GM19395 (cell line): ENCODE data around the gene KIF6.

Source experiments
- ATAC-seq: cut with Tn5 transposase; IDR thresholded peaks from one replicate; pipeline ENCODE4 v1.9.1; 2021; ENCODE audit warnings: mild to moderate bottlenecking, moderate library complexity; ENCODE audit not compliant: unreplicated experiment

KIF6 gene, protein sequence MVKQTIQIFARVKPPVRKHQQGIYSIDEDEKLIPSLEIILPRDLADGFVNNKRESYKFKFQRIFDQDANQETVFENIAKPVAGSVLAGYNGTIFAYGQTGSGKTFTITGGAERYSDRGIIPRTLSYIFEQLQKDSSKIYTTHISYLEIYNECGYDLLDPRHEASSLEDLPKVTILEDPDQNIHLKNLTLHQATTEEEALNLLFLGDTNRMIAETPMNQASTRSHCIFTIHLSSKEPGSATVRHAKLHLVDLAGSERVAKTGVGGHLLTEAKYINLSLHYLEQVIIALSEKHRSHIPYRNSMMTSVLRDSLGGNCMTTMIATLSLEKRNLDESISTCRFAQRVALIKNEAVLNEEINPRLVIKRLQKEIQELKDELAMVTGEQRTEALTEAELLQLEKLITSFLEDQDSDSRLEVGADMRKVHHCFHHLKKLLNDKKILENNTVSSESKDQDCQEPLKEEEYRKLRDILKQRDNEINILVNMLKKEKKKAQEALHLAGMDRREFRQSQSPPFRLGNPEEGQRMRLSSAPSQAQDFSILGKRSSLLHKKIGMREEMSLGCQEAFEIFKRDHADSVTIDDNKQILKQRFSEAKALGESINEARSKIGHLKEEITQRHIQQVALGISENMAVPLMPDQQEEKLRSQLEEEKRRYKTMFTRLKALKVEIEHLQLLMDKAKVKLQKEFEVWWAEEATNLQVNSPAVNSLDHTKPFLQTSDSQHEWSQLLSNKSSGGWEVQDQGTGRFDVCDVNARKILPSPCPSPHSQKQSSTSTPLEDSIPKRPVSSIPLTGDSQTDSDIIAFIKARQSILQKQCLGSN

DNA sequence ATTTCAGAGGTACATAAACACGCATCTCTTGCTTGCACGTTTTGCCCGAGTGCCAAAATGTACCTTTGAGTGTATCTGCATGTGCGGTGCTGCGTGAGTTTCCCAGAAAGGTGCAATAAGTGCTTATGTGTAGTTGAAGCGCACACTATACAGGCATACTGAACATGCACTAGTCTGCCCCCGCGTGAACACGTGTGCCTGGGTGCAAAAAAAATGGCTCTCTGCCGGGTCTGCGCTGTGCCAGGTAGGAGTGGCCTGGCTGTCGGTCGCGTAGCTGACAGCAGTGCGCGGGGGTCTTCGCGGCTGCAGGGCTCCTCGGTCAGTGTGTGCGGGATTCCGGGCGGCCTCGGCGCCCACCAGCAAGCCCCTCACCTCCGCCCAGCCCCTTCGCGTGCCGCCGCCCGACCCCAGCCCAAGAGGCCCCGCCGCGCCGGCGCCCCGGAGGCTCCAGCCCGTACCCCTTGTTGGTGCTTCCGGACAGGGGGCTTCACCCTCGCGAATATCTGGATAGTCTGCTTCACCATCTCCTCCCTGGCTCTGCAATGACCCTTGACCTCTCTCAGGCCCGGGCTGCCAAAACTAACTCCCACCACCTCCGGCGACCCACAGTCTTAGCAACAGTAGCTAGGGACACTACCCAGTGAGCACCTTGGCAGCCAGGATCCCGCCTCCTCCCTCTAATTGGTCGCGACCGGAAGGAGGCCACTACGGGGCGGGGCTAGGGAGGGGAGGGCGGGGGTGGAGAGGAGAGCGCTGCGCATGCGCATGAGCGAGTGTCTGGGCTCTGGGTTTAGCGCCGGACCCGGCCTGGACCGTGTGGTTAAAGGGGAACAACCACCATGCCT lies at the start of gene KIF6:
TSS of gene KIF6 (minus strand) at position 622 of the 845 bp plus-strand sequence. CDS start at position 524, 98 bp downstream.
- peak; percentile 99 for ATAC-seq

DNA sequence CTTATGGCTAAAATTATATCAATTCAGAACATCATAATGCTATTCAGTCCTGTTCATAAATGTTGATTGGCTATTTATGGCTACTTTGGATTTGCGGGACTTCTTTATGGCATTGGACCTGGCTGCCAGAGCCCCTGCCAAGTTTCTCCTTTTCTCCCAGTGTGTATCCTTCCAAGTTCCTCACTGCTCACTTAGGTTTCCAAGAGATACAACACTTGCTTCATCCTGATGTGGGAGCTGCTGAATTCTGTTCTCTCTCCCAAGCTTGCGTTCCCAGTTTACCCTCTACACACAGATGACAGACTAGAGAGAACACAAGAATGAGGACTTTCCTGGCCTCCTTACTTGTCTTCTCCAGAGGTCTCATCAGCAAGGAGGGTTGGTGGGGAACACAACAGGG lies 48.6 kb upstream of the KIF6 start:
- no peak for ATAC-seq

DNA sequence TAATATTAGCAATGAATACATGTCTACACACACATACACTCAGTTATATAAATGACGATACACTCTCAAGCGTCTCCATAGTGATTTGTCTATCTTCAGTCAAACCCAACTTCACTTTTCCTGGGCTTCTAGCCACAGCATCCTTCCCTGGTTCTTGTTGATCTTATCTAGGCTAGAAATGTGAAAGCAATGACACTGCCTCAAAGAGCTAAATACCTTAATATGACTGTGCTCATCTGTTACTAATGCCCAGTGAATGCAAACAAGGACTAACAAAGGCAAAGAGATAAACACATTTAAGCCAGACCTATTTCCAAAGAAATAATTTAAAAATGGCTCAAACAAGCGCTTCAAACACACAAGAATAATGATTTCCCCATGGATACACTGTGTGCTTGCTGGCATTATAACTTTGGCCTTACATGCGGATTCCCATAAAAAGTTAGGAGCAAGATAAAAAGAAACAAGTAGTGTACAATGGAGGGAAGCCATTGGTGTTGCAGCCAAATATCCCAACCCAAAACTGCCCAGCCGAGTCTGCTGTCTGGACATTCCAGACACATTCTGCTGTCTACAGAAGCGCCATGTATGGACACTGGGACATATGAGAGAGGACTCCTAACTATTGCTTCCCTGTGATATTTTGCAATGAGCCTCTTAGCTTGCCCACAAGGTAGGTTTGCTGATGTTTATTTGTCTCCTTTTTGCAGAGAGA lies 47.5 kb upstream of the KIF6 start:
- no peak for ATAC-seq

DNA sequence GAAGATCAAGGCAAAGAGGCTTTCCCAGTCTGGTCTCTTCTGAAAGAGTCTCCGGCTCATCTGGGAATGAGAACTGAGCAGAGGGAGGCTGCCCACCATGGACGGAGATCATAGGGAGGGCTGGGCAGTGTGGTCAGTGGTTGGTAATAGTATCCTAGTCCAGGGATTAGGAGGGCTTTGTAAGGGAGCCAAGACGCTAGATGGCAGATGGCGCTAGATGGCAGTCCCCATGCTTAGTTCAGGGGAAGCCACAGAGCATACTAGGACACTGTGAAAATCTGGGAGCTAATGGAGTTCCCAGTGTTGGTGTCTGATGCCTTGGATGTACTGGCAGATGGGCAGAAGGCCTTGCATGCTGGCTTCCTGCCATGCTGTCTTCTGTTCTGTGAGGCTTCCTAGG lies 45.2 kb upstream of the KIF6 start:
- ATAC-seq = no peak

DNA sequence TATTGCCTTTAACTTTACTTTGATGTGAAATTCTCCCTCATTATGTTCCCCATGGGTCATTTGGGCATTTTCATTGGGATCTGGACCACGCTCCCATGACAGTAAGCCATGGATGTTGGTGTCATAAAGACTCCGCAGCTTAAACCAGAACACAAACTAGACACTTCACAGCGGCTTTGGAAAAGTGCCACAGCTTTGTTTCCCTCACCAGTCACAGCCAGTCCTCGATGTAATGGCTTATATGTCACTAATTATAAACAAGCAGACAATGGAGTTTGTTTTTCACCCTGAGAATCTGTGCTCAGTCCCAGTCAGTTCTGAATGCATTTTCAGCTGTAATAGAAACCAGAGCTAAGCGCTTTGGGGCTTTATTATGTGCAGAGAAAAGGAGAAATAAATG lies 43.8 kb upstream of the KIF6 start:
- no peak for ATAC-seq

DNA sequence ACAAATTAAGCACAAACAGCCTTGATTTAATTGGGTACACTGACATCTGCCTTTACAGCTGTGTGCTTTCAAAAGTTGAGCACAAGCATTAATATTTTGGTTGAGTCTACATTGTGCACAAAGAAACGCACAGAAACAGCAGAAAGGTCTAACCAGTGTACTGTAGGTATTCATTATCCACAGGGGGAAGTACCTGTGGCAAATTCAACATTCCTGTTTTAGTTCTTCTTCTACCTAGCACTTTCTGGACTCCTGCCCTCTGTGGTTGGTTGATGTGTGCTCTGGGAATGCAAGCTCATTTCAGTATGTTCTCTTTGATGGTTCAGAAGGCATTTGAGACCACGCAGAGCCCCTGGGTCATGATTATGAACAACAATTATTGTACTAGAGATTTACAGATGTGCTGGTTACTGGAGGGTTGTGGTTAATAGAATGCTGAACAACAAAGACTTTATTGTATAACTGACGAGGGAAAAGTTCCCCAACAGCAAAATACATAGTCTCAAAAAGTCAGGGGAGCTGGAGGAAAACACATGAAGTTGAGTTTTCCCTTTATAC lies 40.4 kb upstream of the KIF6 start:
- ATAC-seq = no peak

DNA sequence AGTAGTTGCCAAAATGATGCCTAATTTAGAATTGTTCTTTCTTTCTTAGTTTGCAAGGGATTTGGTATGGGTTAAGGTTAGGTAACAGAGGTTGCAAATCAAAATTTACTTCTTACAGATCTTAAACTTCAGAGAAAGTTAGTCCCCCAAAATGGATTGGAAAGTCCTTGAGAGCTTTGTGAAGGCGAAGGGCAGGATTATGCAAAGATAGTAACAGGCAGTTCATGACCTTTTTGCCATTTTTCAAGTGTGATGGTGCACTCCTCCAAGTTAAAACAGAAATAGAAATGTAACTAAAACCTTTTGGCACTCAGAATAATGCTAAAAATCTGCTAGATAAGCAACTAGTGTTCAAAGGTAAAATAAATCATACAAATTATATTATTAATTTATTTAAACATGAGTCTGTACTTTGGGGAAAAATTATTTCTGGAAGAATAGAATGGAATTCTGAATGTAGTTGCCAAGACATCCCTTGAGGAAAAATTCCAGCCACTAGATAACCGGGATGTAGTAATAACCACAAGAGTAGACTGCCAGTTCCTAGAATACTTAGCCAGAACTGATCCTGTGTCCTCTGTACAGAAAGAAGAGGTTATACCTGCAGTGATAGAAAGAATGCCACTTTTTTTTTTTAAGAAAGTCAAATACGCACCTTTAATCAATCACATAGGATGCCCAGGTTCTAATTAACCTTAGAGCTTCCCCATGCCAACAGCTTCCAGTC lies 35.2 kb upstream of the KIF6 start:
- no peak for ATAC-seq

DNA sequence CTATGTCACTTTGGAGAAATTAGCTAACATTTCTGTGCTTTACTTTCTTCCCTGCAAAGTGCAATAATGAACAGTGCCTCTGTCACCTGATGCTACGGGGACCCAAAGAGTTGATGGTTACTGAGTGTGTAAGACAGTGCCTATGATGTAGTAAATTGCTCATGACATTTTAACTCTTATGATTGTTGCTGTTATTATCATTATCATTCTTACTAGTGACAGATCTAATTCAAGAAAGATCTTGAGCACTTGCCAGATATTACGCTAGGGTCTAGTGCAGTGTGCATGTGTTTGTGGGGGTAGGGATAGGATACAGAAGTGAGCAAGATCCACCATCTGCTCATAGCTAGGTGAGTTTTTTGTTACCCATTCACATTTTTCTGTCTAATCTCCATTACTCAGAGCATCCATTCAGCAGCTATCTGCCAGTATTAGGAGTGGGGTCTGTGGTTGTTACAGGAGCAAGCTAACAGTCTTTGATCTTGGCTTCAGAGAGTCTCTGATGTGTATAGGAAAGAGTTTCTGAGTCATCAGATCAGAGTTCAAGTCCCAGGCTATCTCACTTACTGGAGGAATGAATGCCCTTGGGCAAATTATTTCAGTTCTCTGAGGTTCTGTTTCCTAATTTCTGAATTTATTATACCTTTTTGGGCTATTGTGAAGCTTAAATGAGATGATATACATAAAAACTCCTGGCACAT lies 33.8 kb upstream of the KIF6 start:
- no peak for ATAC-seq

DNA sequence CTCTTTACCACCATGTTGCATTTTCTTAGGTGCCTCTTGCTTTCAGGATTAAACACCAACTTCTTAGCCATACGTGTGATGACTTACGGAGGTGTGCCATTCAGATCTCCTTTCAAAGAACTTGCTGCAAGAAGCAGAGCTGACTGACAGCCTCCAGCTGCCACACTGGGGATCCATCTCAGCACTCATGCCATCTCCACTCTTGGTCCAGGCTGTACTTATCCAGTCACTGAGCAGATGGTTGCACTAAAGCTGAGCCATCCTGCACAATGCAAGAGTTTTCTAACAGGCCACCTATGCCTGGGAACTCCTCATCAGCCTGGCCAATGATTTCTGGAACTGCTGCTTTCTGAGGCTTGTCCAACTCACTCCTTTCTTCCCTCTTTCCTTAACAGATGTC lies 31.4 kb upstream of the KIF6 start:
- ATAC-seq = no peak

DNA sequence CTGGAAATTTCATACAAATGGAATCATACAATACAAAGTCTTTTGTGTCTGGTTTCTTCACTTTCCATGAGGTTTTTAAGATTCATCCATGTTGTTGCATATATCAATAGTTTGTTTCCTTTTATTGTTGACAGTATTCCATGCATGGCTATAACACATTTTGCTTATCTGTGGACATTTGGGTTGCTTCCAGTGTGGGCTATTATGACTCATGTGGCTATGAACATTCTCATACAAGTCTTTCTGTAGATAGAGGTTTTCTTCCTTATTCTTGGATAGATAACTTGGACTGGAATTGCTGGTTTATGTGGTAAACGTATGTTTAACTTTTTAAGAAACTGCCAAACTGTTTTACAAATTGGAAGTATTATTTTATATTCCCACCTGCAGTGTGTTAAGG lies 30.0 kb upstream of the KIF6 start:
- ATAC-seq = no peak

DNA sequence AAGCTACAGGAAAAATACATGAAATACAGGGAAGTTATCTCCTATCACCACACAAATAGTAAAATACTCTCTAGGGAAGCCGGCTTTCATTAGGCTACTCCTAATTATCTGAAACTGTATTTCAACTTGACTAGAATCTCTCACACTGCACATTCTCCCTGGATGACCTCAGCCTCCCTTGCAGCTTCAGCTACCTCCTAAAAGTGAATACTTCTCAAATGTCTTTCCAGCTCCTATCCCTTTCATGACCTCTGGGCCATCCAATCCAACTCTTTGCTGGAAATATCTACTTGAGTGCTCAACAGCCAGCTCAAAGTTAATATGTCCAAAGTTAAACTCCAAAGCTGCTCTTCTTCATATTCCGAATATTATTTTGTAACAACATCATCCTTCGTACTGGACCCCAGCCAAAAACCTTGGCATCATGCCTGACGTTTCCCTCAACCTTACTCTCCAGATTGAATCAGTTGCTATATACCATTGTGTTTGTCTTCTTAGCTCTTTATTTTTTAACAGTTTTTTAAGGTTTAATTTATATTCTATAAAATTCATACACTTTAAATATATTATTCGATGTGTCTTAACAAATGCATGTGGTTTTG lies 29.4 kb upstream of the KIF6 start:
- no peak for ATAC-seq

DNA sequence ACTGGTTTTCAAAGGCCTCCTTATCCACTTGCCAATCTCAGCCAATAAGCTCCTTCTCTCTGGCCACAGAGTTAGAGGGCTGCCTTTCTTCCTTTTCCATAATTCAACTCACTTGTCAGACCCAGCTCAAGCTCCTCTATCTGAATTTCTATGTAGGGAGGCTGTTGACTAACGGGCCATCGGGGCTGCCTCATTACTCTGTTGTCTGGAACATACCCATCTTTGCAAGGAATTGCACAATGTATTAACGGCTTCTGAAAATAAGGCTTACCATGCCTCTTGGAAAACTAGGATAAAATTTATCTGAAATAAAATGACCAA lies 28.5 kb upstream of the KIF6 start:
- ATAC-seq = no peak

DNA sequence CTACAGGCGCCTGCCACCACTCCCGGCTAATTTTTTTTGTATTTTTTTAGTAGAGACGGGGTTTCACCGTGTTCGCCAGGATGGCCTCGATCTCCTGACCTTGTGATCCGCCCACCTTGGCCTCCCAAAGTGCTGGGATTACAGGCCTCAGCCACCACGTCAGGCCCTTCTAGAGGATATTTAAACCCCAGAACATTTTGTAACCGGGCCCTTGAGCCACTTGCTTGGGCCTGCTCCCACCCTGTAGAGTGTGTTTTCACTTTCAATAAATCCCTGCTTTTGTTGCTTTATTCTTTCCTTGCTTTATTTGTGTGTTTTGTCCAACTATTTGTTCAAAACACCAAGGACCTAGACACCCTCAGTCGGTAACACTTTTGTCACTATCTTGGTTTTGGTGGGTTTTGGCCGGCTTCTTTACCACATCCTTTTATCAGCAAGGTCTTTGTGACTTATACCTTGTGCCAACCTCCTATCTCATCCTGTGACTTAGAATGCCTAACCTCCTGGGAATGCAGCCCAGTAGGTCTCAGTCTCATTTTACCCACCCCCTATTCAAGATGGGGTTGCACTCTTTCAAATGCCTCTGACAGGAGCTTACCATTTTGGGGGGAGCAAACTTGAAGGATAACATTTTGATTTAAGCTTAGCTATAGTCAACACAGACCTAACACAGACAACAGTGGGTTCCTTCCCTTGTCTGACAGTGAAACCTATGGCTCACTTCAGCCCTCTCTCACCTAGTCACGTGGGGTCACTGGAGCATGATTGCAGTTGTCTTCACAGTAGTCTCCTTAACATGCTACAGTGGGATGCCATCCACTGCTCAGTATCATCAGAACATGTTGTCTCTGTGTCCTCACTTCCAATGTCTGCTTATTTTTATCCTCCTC lies 27.9 kb upstream of the KIF6 start:
- ATAC-seq = no peak

DNA sequence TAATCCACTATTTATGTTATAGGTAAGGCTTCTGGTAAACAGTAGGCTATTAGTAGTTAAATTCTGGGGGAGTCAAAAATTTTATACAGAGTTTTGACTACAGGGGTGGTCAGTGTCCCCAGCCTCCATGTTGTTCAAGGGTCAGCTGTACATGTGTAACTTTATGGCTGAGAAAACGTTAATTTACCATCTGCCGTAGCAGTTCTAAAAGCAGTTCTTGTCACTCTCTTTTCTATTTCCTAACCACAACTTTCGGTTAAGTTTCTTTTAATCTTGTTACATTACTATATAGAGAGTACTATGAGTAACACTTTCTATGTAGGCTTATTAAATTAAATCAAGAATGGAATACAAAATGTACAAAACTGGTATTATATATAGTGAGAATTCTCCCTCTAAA lies 21.6 kb upstream of the KIF6 start:
- no peak for ATAC-seq

DNA sequence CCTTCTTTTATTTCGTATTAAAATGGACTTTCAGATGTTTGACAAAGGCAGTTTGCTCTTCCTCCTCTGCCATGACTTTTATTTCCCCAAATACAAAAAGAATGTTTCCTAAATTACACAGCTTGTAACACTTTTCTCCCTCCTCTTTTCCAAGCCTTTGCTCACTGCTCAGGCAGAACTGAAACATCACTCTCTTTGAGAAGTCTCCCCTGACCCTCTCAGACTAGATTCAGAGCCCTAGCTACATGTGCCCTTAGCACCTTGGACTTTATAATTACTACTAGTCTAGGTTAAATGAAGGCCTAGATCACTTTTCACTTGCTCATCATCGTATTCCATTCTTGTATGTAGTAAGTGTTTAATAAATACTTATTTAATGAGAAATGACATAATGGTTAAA lies 8.5 kb upstream of the KIF6 start:
- ATAC-seq = no peak

DNA sequence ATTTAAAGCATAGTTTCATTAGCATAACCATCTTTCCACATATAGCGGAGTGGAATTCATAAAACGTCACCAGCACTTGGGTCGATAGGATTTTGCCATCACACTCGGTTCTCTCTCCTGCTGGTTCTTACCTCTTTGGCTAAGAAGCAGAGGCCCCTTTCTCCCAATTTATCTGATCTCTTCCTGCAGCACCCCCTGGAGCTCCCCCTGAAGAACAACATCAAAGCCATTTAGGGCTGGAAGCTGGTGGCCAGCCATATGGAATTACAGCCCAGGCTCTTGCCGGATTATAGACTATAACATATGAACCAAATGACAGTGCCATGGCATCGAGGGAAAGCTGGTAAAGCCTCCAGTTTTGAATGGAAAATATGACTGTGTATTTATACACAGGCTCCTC lies 6.4 kb upstream of the KIF6 start:
- no peak for ATAC-seq

DNA sequence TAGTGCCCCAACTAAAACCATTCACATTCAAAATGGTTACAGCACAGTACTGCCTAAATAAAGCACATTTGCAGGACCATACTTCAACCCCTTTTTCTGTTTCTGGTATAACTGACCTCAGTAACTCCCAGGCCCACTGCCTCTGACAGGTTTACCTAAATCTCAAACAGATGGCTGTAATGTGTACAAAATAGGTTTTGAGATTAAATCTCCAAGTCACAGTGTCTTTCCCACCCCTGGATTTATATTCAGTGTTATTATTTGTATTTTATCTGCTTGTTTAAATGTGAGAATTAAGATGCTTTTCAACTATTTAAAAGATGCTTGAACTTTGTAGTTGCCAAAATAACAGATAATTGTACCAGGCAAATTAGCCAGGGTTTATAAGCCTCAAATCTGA lies 4.7 kb upstream of the KIF6 start:
- no peak for ATAC-seq

DNA sequence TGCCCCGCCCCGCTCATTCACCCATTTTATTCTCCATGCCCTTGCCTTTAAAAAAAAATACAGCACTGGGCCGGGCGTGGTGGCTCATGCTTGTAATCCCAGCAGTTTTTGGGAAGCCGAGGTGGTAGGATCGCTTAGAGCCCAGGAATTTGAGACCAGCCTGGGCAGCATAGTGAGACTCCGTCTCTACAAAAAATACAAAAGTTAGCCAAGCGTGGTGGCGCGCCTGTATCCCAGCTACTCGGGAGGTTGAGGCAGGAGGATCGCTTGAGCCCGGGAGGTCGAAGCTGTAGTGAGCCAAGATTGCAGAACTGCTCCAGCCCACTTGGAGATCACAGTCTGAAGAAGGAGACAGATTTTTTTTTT lies 407 bp upstream of the KIF6 start:
- ATAC-seq = no peak
